Cardiac muscle cell (in vitro differentiated cells and primary cell): ENCODE measurements around the gene PSME3IP1. TPM values are rescaled to one million over a fixed set of nuclear protein-coding genes. Genes with fewer than 3 reads are reported as not detected.
A peak's percentile ranks its signal among the peaks of the same experiment; 100 is the strongest.

Experiments used
- DNase-seq, 2 donors: peaks; one replicate each; pipeline versions ENCODE4 v3.0.0 to v3.0.0-alpha.2; 2010 to 2017; ENCODE audit warnings: low read depth in 1 of 2, low spot score in 1 of 2
- H3K27ac ChIP-seq: fragments of 200-600 bp; sonication (generic); 2 replicates; pipeline ENCODE4 v1.5.1; 2016
- H3K27me3 ChIP-seq: fragments of 200-600 bp; sonication (generic); 2 replicates; pipeline ENCODE4 v1.6.0; 2016; ENCODE audit warnings: control low read depth
- H3K36me3 ChIP-seq: fragments of 200-600 bp; sonication (generic); 2 replicates; pipeline ENCODE4 v1.5.1; 2016; ENCODE audit warnings: control low read depth
- H3K4me1 ChIP-seq: fragments of 200-600 bp; sonication (generic); 2 replicates; pipeline ENCODE4 v1.8.1; 2017; ENCODE audit warnings: low read depth, mild to moderate bottlenecking, mixed run types
- H3K4me3 ChIP-seq: fragments of 200-600 bp; sonication (generic); 2 replicates; pipeline ENCODE4 v1.5.1; 2016; ENCODE audit warnings: mild to moderate bottlenecking
- H3K9me3 ChIP-seq: fragments of 200-600 bp; sonication (generic); 2 replicates; pipeline ENCODE4 v1.5.1; 2017; ENCODE audit warnings: low read depth, mild to moderate bottlenecking, control low read depth
- CTCF ChIP-seq: IDR thresholded peaks from 2 replicates; pipeline ENCODE4 v1.5.1; 2012; ENCODE audit warnings: low read depth, mild to moderate bottlenecking, low read length
- polyA plus RNA-seq: library from polyadenylated mRNA; unstranded; fragments of >200 nt; fragmentation: Nextera tagmentation; extraction: Ambion mirVana; gene quantifications from 2 replicates; pipeline ENCODE4 v1.2.1, GENCODE V29; 2016
- total RNA-seq: library from RNA; depleted of rRNA; stranded (reverse); fragments of >200 nt; gene quantifications from 2 replicates; pipeline ENCODE4 v1.2.3, GENCODE V29; 2016

Gene PSME3IP1
- 70.4 and 73.6 TPM in 2 replicates for total RNA-seq
- 86.8 and 108 TPM in 2 replicates for polyA plus RNA-seq

- H3K4me1 ChIP-seq, result peaks cover 19% of the 10 kb centered on the region
- TF ChIP-seq CTCF, result no peak
- peak; percentile 99 to 100 for DNase-seq
- no peaks in the 10 kb centered on the region for H3K9me3 ChIP-seq
- H3K4me3 ChIP-seq, result peak within 1 kb of the TSS; percentile 91
- H3K27ac ChIP-seq, result peak within 1 kb of the TSS; percentile 89
- no peaks in the 10 kb centered on the region for H3K36me3 ChIP-seq
- no peaks in the 10 kb centered on the region for H3K27me3 ChIP-seq
Measured at GRCh38 chr16:57185945-57186871, at the start of gene PSME3IP1, which contains the start of gene RSPRY1. PSME3IP1 (minus strand) TSS chr16:57186039; CDS start chr16:57173854, 12,185 bp downstream. RSPRY1 (plus strand) TSS chr16:57186329; CDS start chr16:57204659, 18,330 bp downstream.

- H3K27ac ChIP-seq, result peak overlapping the region; percentile 30
- no peaks in the 10 kb centered on the region for H3K4me1 ChIP-seq
- H3K9me3 ChIP-seq, result no peaks in the 10 kb centered on the region
- no peaks in the 10 kb centered on the region for H3K27me3 ChIP-seq
- TF ChIP-seq CTCF, result no peak
- peaks cover 58% of the 10 kb centered on the region for H3K36me3 ChIP-seq
- peak; percentile 11 to 43 for DNase-seq
- H3K4me3 ChIP-seq, result no peak overlapping the region
Measured at GRCh38 chr16:57235128-57236021, 49.5 kb upstream of the PSME3IP1 start.

- Histone ChIP-seq H3K27me3 (no peaks in the 10 kb centered on the region), H3K27ac (no peak overlapping the region), H3K9me3 (no peaks in the 10 kb centered on the region), H3K4me1 (no peaks in the 10 kb centered on the region), H3K36me3 (peaks cover 58% of the 10 kb centered on the region), H3K4me3 (no peak overlapping the region)
- no peak for TF ChIP-seq CTCF
- DNase-seq, result no peak
Measured at GRCh38 chr16:57234707-57235092, 48.9 kb upstream of the PSME3IP1 start.

- Histone ChIP-seq H3K36me3 (peaks cover 55% of the 10 kb centered on the region), H3K4me1 (no peaks in the 10 kb centered on the region), H3K4me3 (no peak overlapping the region), H3K27ac (no peak overlapping the region), H3K27me3 (no peaks in the 10 kb centered on the region), H3K9me3 (no peaks in the 10 kb centered on the region)
- TF ChIP-seq CTCF, result no peak
- DNase-seq, result no peak
Measured at GRCh38 chr16:57233944-57234706, 48.3 kb upstream of the PSME3IP1 start.
